Skeletal muscle tissue (tissue), 4 donors: ENCODE results near the gene ABCA3. TPM values are rescaled to one million over a fixed set of nuclear protein-coding genes. Genes with fewer than 3 reads are reported as not detected.
"Not testable (repeated sequence)": the region's sequence is repeated elsewhere in the genome, so short reads cannot be mapped to it uniquely, and the experiment has no call there.

Source experiments
- H3K27ac ChIP-seq: one replicate; pipeline ENCODE4 v1.7.0; 2013; ENCODE audit warnings: mild to moderate bottlenecking, low read depth, low read length, inconsistent platforms
- H3K27me3 ChIP-seq, 3 donors: one replicate each; pipeline ENCODE4 v1.7.0; 2013; ENCODE audit warnings: low read length in 3 of 3; ENCODE audit not compliant: control insufficient read depth in 3 of 3, insufficient read depth in 3 of 3
- H3K36me3 ChIP-seq, 3 donors: one replicate each; pipeline ENCODE4 v1.7.0; 2013; ENCODE audit warnings: low read length in 3 of 3; ENCODE audit not compliant: control insufficient read depth in 3 of 3, insufficient read depth in 3 of 3
- H3K4me1 ChIP-seq, 3 donors: one replicate each; pipeline ENCODE4 v1.7.0; 2013; ENCODE audit warnings: low read length in 3 of 3, mild to moderate bottlenecking in 3 of 3; ENCODE audit not compliant: control insufficient read depth in 3 of 3, insufficient read depth in 3 of 3
- H3K4me3 ChIP-seq, 3 donors: one replicate each; pipeline ENCODE4 v1.7.0; 2013; ENCODE audit warnings: low read length in 3 of 3
- H3K9ac ChIP-seq, 3 donors: one replicate each; pipeline ENCODE4 v1.7.0; 2013; ENCODE audit warnings: low read length in 3 of 3, mild to moderate bottlenecking in 3 of 3, moderate library complexity in 2 of 3, low read depth in 1 of 3
- H3K9me3 ChIP-seq, 3 donors: one replicate each; pipeline ENCODE4 v1.7.0; 2013; ENCODE audit warnings: low read length in 3 of 3; ENCODE audit not compliant: control insufficient read depth in 3 of 3
- total RNA-seq: library from RNA; depleted of rRNA; stranded (reverse); fragments of >200 nt; gene quantifications from one replicate; pipeline ENCODE4 v1.2.3, GENCODE V29; 2014
- donor health status: Osteomylitis.

Gene ABCA3
- total RNA-seq, 1 donor from 2014 or later, result 8.4 TPM

DNA sequence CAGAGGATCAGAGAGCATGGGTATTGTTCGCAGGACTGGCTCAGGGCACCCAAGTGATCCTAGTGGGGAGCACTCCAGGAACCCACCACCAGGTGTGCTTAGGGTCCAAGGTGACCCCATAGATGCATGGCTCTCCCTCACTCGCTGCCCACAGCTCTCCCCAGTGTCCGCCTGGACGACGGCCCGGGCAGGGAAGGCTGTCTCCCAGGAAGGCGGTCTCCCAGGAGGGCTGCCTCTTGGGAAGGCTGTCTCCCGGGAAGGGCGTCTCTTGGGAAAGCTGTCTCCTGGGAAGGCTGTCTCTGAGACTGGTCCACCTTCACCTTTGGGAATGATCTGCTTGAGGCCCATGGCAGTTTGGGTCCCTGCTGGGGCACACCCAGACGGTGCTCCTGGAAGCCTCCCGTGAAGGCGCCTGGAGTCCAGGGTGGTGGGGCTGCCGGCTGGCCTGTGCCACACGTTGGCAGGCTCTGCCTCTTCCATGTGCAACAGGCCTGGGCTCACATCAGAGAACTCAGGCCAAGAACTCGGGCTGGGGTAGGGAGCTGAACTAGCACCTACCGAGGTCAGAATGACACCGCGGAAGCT, 94.1 kb downstream of the ABCA3 start:
- no peak overlapping the region for H3K27ac ChIP-seq
- H3K36me3 ChIP-seq, result peaks cover 48 to 49% (median 48%) of the 10 kb centered on the region in 3 donors
- no peaks in the 10 kb centered on the region for H3K27me3 ChIP-seq
- H3K4me1 ChIP-seq, result peaks cover 4 to 7% (median 7%) of the 10 kb centered on the region in 3 donors
- no peak overlapping the region for H3K9ac ChIP-seq
- no peak overlapping the region for H3K4me3 ChIP-seq
- H3K9me3 ChIP-seq, result no peaks in the 10 kb centered on the region

- peaks cover under 1 to 2% (median 1%) of the 10 kb centered on the region in 3 donors for H3K4me1 ChIP-seq
- peaks cover 48 to 52% (median 48%) of the 10 kb centered on the region in 3 donors for H3K36me3 ChIP-seq
- H3K4me3 ChIP-seq, result no peak overlapping the region
- H3K27ac ChIP-seq, result no peak overlapping the region
- H3K27me3 ChIP-seq, result no peaks in the 10 kb centered on the region
- no peak overlapping the region for H3K9ac ChIP-seq
- no peaks in the 10 kb centered on the region for H3K9me3 ChIP-seq
These were observed 95.4 kb downstream of the ABCA3 start for GRCh38 chr16:2244926-2245795.

- H3K4me1 ChIP-seq, result no peaks in the 10 kb centered on the region
- no peak overlapping the region for H3K9ac ChIP-seq
- H3K36me3 ChIP-seq, result peaks cover 53 to 57% (median 55%) of the 10 kb centered on the region in 3 donors
These were observed 96.2 kb downstream of the ABCA3 start for GRCh38 chr16:2244301-2244700.

GRCh38 chr16:2243781-2244180, 96.7 kb downstream of the ABCA3 start:
- H3K9me3 ChIP-seq, result no peaks in the 10 kb centered on the region
- H3K27ac ChIP-seq, result no peak overlapping the region
- H3K4me1 ChIP-seq, result no peaks in the 10 kb centered on the region
- no peak overlapping the region for H3K4me3 ChIP-seq
- no peak overlapping the region for H3K9ac ChIP-seq
- H3K27me3 ChIP-seq, result no peaks in the 10 kb centered on the region
- peaks cover 51 to 58% (median 57%) of the 10 kb centered on the region in 3 donors for H3K36me3 ChIP-seq

More at GRCh38 chr16:2244301-2244700, 96.2 kb downstream of the ABCA3 start:
- H3K27ac ChIP-seq, result no peak overlapping the region
- H3K27me3 ChIP-seq, result no peaks in the 10 kb centered on the region
- no peak overlapping the region for H3K4me3 ChIP-seq
- no peaks in the 10 kb centered on the region for H3K9me3 ChIP-seq

- Histone ChIP-seq H3K4me3 (no peak overlapping the region), H3K9ac (peak overlapping the region in 1 of 3 donors; percentile 8), H3K27ac (no peak overlapping the region), H3K9me3 (no peaks in the 10 kb centered on the region), H3K27me3 (no peaks in the 10 kb centered on the region), H3K36me3 (peaks cover 49 to 58% (median 55%) of the 10 kb centered on the region in 3 donors), H3K4me1 (no peaks in the 10 kb centered on the region)
These were observed 97.4 kb downstream of the ABCA3 start for GRCh38 chr16:2243031-2243528.

GRCh38 chr16:2242598-2242997, 97.9 kb downstream of the ABCA3 start:
- peaks cover 0 to 3% (median 2%) of the 10 kb centered on the region in 3 donors for H3K27me3 ChIP-seq
- no peak overlapping the region for H3K4me3 ChIP-seq
- no peaks in the 10 kb centered on the region for H3K9me3 ChIP-seq
- H3K36me3 ChIP-seq, result peaks cover 49 to 58% (median 55%) of the 10 kb centered on the region in 3 donors
- H3K27ac ChIP-seq, result no peak overlapping the region
- H3K9ac ChIP-seq, result peak overlapping the region in 1 of 3 donors; percentile 8
- H3K4me1 ChIP-seq, result no peaks in the 10 kb centered on the region

DNA sequence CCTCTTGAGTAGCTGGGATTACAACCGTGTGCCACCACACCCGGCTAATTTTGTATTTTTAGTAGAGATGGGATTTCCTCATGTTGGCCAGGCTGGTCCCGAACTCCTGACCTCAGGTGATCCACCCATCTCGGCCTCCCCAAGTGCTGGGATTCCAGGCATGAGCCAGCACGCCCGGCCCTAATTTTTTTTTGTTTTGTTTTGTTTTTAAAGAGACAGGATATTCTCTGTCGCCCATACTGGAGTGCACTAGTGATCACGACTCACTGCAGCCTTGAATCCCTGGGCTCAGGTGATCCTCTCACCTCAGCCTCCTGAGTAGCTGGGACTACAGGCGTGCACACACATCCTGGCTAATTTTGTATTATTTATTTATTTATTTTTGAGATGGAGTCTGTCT, 100.2 kb downstream of the ABCA3 start:
- not testable (repeated sequence) for H3K9me3 ChIP-seq, H3K27ac ChIP-seq, H3K9ac ChIP-seq, H3K4me3 ChIP-seq
- Histone ChIP-seq H3K4me1 (peaks cover 12 to 15% (median 12%) of the 10 kb centered on the region in 3 donors), H3K36me3 (peaks cover 40 to 46% (median 43%) of the 10 kb centered on the region in 3 donors), H3K27me3 (peaks cover 12 to 23% (median 15%) of the 10 kb centered on the region in 3 donors)

GRCh38 chr16:2238838-2239675, 101.5 kb downstream of the ABCA3 start:
- no peak overlapping the region for H3K27ac ChIP-seq
- peaks cover 12 to 15% (median 12%) of the 10 kb centered on the region in 3 donors for H3K4me1 ChIP-seq
- no peaks in the 10 kb centered on the region for H3K9me3 ChIP-seq
- no peak overlapping the region for H3K4me3 ChIP-seq
- H3K36me3 ChIP-seq, result peaks cover 39 to 45% (median 40%) of the 10 kb centered on the region in 3 donors
- no peak overlapping the region for H3K9ac ChIP-seq
- peaks cover 12 to 26% (median 17%) of the 10 kb centered on the region in 3 donors for H3K27me3 ChIP-seq

- Histone ChIP-seq H3K4me3 (no peak overlapping the region), H3K9me3 (no peaks in the 10 kb centered on the region), H3K9ac (no peak overlapping the region), H3K27me3 (peaks cover 12 to 26% (median 17%) of the 10 kb centered on the region in 3 donors), H3K4me1 (peaks cover 12 to 15% (median 12%) of the 10 kb centered on the region in 3 donors), H3K27ac (no peak overlapping the region), H3K36me3 (peaks cover 39 to 45% (median 41%) of the 10 kb centered on the region in 3 donors)
These were observed 102.2 kb downstream of the ABCA3 start for GRCh38 chr16:2238150-2238837.
